HEK293 (cell line): ENCODE measurements around the gene DNAJC11.

ENCODE experiments used
- CTCF ChIA-PET: fragments of 350-600 bp; formaldehyde crosslinking; extraction: SDS; loops from one replicate; lab custom pipeline; 2021; ENCODE audit warnings: antibody characterized with exemption; lab: Yijun Ruan, JAX
- POLR2A ChIA-PET: fragments of 300-600 bp; formaldehyde crosslinking; extraction: SDS; loops from one replicate; lab custom pipeline; 2020; ENCODE audit warnings: antibody characterized with exemption, inconsistent platforms; lab: Yijun Ruan, JAX
- H3K27ac ChIP-seq: fragments of 200-500 bp; sonication (Bioruptor generic); 2 replicates; pipeline ENCODE4 v1.5.1; 2014; ENCODE audit warnings: low read depth, low read length, control low read depth, inconsistent platforms; ENCODE audit errors: extremely low read depth
- H3K36me3 ChIP-seq, 2 experiments: fragments of 200-500 bp in 1 of 2; sonication (Bioruptor generic) in 1 of 2; 1 replicate in 1 of 2; 2 replicates in 1 of 2; pipeline ENCODE4 v1.5.1; 2014 to 2017; ENCODE audit warnings: inconsistent platforms in 2 of 2, low read length in 2 of 2; ENCODE audit not compliant: control insufficient read depth in 2 of 2, insufficient read depth in 1 of 2
- H3K4me1 ChIP-seq: fragments of 200-500 bp; sonication (Bioruptor generic); 2 replicates; pipeline ENCODE4 v1.5.1; 2014; ENCODE audit warnings: mild to moderate bottlenecking, low read length, inconsistent platforms; ENCODE audit not compliant: control insufficient read depth, insufficient read depth
- H3K4me3 ChIP-seq: 2 replicates; pipeline ENCODE4 v1.5.1; 2011; ENCODE audit warnings: low read depth, mild to moderate bottlenecking, control low read depth, low read length, moderate library complexity
- H3K9me3 ChIP-seq: fragments of 200-500 bp; sonication (Bioruptor generic); 2 replicates; pipeline ENCODE4 v1.5.1; 2014; ENCODE audit warnings: low read depth, low read length, inconsistent platforms; ENCODE audit not compliant: control insufficient read depth, insufficient read depth
- GLIS1 ChIP-seq: fragments of 450-650 bp; formaldehyde crosslinking; IDR thresholded peaks from 2 replicates; pipeline ENCODE4 v1.5.1; 2016; ENCODE audit warnings: missing biosample characterization, missing genetic modification characterization
- IKZF3 ChIP-seq: fragments of 450-650 bp; IDR thresholded peaks from 2 replicates; pipeline ENCODE4 v1.5.0; 2018; ENCODE audit warnings: missing biosample characterization, mild to moderate bottlenecking, missing genetic modification characterization, moderate library complexity
- KLF1 ChIP-seq: fragments of 450-650 bp; formaldehyde crosslinking; IDR thresholded peaks from 2 replicates; pipeline ENCODE4 v1.5.1; 2016; ENCODE audit warnings: missing biosample characterization, missing genetic modification characterization
- KLF10 ChIP-seq: fragments of 450-650 bp; IDR thresholded peaks from 2 replicates; pipeline ENCODE4 v1.5.1; 2018; ENCODE audit warnings: missing biosample characterization, mild to moderate bottlenecking, missing genetic modification characterization
- KLF7 ChIP-seq: fragments of 450-650 bp; formaldehyde crosslinking; IDR thresholded peaks from 2 replicates; pipeline ENCODE4 v1.5.1; 2016; ENCODE audit warnings: missing biosample characterization, missing genetic modification characterization, borderline replicate concordance
- MYNN ChIP-seq: fragments of 450-650 bp; formaldehyde crosslinking; IDR thresholded peaks from 2 replicates; pipeline ENCODE4 v1.5.1; 2016; ENCODE audit warnings: missing biosample characterization, missing genetic modification characterization, borderline replicate concordance
- RBAK ChIP-seq: fragments of 450-650 bp; formaldehyde crosslinking; IDR thresholded peaks from 2 replicates; pipeline ENCODE4 v1.5.1; 2016; ENCODE audit warnings: missing biosample characterization, missing genetic modification characterization
- SP2 ChIP-seq: fragments of 450-650 bp; formaldehyde crosslinking; IDR thresholded peaks from 2 replicates; pipeline ENCODE4 v1.5.1; 2016; ENCODE audit warnings: missing biosample characterization, missing genetic modification characterization
- SP3 ChIP-seq: fragments of 450-650 bp; formaldehyde crosslinking; IDR thresholded peaks from 2 replicates; pipeline ENCODE4 v1.5.1; 2016; ENCODE audit warnings: missing biosample characterization, missing genetic modification characterization
- TCF7L2 ChIP-seq: IDR thresholded peaks from 2 replicates; pipeline ENCODE4 v1.6.1; 2011; ENCODE audit warnings: low read depth, mild to moderate bottlenecking, inconsistent platforms, low read length, moderate library complexity, borderline replicate concordance
- ZBTB20 ChIP-seq: fragments of 450-650 bp; formaldehyde crosslinking; IDR thresholded peaks from 2 replicates; pipeline ENCODE4 v1.5.1; 2016; ENCODE audit warnings: missing biosample characterization, missing genetic modification characterization
- ZBTB48 ChIP-seq: fragments of 450-650 bp; formaldehyde crosslinking; IDR thresholded peaks from 2 replicates; pipeline ENCODE4 v1.5.1; 2016; ENCODE audit warnings: missing biosample characterization, missing genetic modification characterization
- ZBTB8A ChIP-seq: fragments of 450-650 bp; formaldehyde crosslinking; IDR thresholded peaks from 2 replicates; pipeline ENCODE4 v1.5.1; 2016; ENCODE audit warnings: missing biosample characterization, missing genetic modification characterization
- ZIC2 ChIP-seq: fragments of 450-650 bp; formaldehyde crosslinking; IDR thresholded peaks from 2 replicates; pipeline ENCODE4 v1.5.1; 2016; ENCODE audit warnings: missing biosample characterization, missing genetic modification characterization
- ZNF140 ChIP-seq: fragments of 450-650 bp; formaldehyde crosslinking; IDR thresholded peaks from 2 replicates; pipeline ENCODE4 v1.5.1; 2016; ENCODE audit warnings: missing biosample characterization, missing genetic modification characterization
- ZNF146 ChIP-seq: fragments of 450-650 bp; formaldehyde crosslinking; IDR thresholded peaks from 2 replicates; pipeline ENCODE4 v1.5.1; 2016; ENCODE audit warnings: missing biosample characterization, missing genetic modification characterization
- ZNF16 ChIP-seq: fragments of 450-650 bp; formaldehyde crosslinking; IDR thresholded peaks from 2 replicates; pipeline ENCODE4 v1.5.1; 2016; ENCODE audit warnings: low read depth, missing biosample characterization, missing genetic modification characterization
- ZNF174 ChIP-seq: fragments of 450-650 bp; formaldehyde crosslinking; IDR thresholded peaks from 2 replicates; pipeline ENCODE4 v1.5.0; 2017; ENCODE audit warnings: missing biosample characterization, mild to moderate bottlenecking, missing genetic modification characterization
- ZNF202 ChIP-seq: fragments of 450-650 bp; formaldehyde crosslinking; IDR thresholded peaks from 2 replicates; pipeline ENCODE4 v1.5.1; 2016; ENCODE audit warnings: missing biosample characterization, missing genetic modification characterization, borderline replicate concordance
- ZNF239 ChIP-seq: fragments of 450-650 bp; formaldehyde crosslinking; IDR thresholded peaks from 2 replicates; pipeline ENCODE4 v1.5.1; 2016; ENCODE audit warnings: missing biosample characterization, missing genetic modification characterization
- ZNF350 ChIP-seq: fragments of 450-650 bp; formaldehyde crosslinking; IDR thresholded peaks from 2 replicates; pipeline ENCODE4 v1.5.0; 2017; ENCODE audit warnings: missing biosample characterization, mild to moderate bottlenecking, missing genetic modification characterization
- ZNF404 ChIP-seq: fragments of 450-650 bp; formaldehyde crosslinking; IDR thresholded peaks from 2 replicates; pipeline ENCODE4 v1.5.1; 2017; ENCODE audit warnings: missing biosample characterization, missing genetic modification characterization
- ZNF558 ChIP-seq: fragments of 450-650 bp; formaldehyde crosslinking; IDR thresholded peaks from 2 replicates; pipeline ENCODE4 v1.5.1; 2016; ENCODE audit warnings: missing biosample characterization, missing genetic modification characterization
- ZNF600 ChIP-seq: fragments of 450-650 bp; formaldehyde crosslinking; IDR thresholded peaks from 2 replicates; pipeline ENCODE4 v1.5.1; 2016; ENCODE audit warnings: missing biosample characterization, missing genetic modification characterization
- ZNF645 ChIP-seq: fragments of 450-650 bp; formaldehyde crosslinking; IDR thresholded peaks from 2 replicates; pipeline ENCODE4; 2016; ENCODE audit warnings: missing biosample characterization, missing genetic modification characterization
- ZNF658 ChIP-seq: fragments of 450-650 bp; formaldehyde crosslinking; IDR thresholded peaks from 2 replicates; pipeline ENCODE4; 2016; ENCODE audit warnings: missing biosample characterization, missing genetic modification characterization
- ZNF701 ChIP-seq: fragments of 450-650 bp; formaldehyde crosslinking; IDR thresholded peaks from 2 replicates; pipeline ENCODE4 v1.5.1; 2016; ENCODE audit warnings: missing biosample characterization, missing genetic modification characterization
- ZNF785 ChIP-seq: fragments of 450-650 bp; formaldehyde crosslinking; IDR thresholded peaks from 2 replicates; pipeline ENCODE4 v1.5.1; 2016; ENCODE audit warnings: missing biosample characterization, missing genetic modification characterization
- ZNF791 ChIP-seq: fragments of 450-650 bp; formaldehyde crosslinking; IDR thresholded peaks from 2 replicates; pipeline ENCODE4 v1.5.1; 2016; ENCODE audit warnings: missing biosample characterization, missing genetic modification characterization
- ZSCAN23 ChIP-seq: fragments of 450-650 bp; formaldehyde crosslinking; IDR thresholded peaks from 2 replicates; pipeline ENCODE4 v1.5.1; 2016; ENCODE audit warnings: missing biosample characterization, missing genetic modification characterization
- TF ChIP-seq, protein P1 (sequence below): fragments of 450-650 bp; formaldehyde crosslinking; IDR thresholded peaks from 2 replicates; pipeline ENCODE4 v1.5.1; 2016; ENCODE audit warnings: missing biosample characterization, missing genetic modification characterization
- TF ChIP-seq, protein P2 (sequence below): fragments of 450-650 bp; formaldehyde crosslinking; conservative IDR thresholded peaks from 2 replicates; pipeline ENCODE4 v1.5.1; 2016; ENCODE audit warnings: low read depth, missing biosample characterization, missing genetic modification characterization

The DNAJC11 gene

DNA sequence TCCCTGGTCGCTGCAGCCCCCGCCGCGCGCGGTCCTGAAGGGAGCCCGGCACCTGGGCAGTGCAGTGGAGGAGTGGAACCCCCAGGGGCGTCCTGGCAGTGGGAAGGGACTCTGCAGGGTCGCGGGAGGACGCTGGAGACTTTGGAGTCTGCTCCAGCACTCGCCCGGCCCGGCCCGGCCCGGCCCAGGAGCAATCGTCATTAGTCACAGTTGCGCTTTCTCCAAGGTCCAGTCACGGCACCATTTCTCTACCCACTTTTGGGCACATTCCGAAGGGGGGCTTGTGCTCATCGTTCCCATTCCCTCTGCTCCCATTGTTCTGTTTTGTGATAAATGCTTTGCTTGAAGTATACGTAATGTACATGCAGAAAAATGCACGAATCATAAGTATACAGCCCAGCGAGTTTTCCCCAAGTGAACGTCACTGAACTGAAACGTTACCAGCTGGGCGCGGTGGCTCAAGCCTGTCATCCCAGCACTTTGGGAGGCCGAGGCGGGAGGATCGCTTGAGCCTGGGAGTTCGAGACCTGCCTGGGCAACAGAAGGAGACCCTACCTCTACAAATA lies 75.9 kb downstream of the DNAJC11 start (continued):
- 0 out of 2 replicates have a peak, but pooled peaks have one; percentile 6 for TF ChIP-seq GLIS1
- no peak for TF ChIP-seq KLF1 (tag by site-specific recombination)
- no peak for TF ChIP-seq KLF7 (tag by site-specific recombination)
- peak; percentile 80; the same call in 1 of the 2 replicates for TF ChIP-seq ZBTB20 (tag by site-specific recombination)
- TF ChIP-seq ZBTB8A (tag by site-specific recombination): peak; percentile 32
- peak; percentile 34; the same call in 1 of the 2 replicates for TF ChIP-seq ZIC2
- peak; percentile 44; the same call in 1 of the 2 replicates for TF ChIP-seq ZNF600 (tag by site-specific recombination)
- TF ChIP-seq IKZF3 (tag by site-specific recombination): peak; percentile 8; the same call in 1 of the 2 replicates
- TF ChIP-seq, protein P1, sequence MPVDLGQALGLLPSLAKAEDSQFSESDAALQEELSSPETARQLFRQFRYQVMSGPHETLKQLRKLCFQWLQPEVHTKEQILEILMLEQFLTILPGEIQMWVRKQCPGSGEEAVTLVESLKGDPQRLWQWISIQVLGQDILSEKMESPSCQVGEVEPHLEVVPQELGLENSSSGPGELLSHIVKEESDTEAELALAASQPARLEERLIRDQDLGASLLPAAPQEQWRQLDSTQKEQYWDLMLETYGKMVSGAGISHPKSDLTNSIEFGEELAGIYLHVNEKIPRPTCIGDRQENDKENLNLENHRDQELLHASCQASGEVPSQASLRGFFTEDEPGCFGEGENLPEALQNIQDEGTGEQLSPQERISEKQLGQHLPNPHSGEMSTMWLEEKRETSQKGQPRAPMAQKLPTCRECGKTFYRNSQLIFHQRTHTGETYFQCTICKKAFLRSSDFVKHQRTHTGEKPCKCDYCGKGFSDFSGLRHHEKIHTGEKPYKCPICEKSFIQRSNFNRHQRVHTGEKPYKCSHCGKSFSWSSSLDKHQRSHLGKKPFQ (tag by site-specific recombination): no peak

DNA sequence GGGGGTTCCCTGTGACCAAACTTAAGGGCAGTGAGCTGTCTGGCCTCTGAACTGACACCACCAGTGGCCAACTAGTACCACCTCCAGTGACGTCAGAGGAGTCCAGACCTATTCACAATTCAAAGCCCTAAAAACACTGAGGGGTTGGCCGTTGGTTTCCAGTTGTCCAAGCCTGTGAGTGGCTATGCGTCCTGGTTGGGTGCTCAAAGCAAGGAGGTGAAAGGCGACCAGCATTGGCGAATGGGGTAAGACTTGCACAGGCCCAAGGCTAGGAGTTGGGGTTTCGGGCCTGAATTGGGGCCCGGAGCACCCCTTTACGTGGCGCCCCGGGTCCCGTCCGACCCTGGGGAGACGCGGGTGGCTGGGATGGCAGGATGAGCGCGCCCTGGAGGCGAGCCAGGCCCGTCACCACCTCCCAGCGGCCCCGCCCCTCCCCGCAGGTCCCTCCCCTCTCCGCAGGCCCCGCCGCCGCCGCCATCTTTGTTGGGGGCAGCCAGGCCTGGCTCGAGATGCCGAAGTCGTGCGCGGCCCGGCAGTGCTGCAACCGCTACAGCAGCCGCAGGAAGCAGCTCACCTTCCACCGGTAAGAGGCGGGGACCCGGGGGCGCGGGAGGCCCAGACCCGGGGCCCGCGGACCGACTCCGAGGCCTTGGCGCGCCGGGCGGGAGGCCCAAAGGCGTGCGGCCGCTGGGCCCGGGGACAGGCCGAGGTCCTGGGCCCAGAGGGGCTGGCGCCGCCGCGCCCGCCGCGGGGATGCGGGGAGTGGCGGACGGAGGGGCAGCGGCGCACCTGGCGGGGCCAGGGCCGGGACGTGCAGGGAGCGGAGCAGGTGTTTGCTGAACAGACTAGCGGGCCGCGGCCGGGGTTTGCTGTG lies 76.7 kb downstream of the DNAJC11 start, which contains the start of gene THAP3:
Gene THAP3, plus strand, starts transcription at position 159 of the 874 bp plus-strand sequence. Its CDS starts 351 bp downstream, at position 510.
- CTCF ChIA-PET: interaction anchor here (1.1 kb wide), 1 partner anchor 139 kb away, joined by 3 read pairs; no protein-coding TSS in a partner anchor
- H3K4me3 ChIP-seq: peak within 1 kb of the TSS; percentile 80
- H3K4me1 ChIP-seq: no peaks in the 10 kb centered on the region
- peak within 1 kb of the TSS; percentile 93 for H3K27ac ChIP-seq
- POLR2A ChIA-PET: interaction anchor here (0.8 to 1.7 kb wide), 5 partner anchors 9 to 23 kb away, joined by 3 to 11 read pairs (median 5); partner anchors contain the start of genes KLHL21 and PHF13
- peaks cover 22 to 80% of the 10 kb centered on the region in 2 experiments; a peak in 2 of 3 replicates for H3K36me3 ChIP-seq
- H3K9me3 ChIP-seq: no peaks in the 10 kb centered on the region
- TF ChIP-seq ZSCAN23: no peak
- TF ChIP-seq ZBTB48 (tag by site-specific recombination): peak; percentile 71; the same call in 1 of the 2 replicates
- TF ChIP-seq TCF7L2: no peak
- TF ChIP-seq ZNF558: no peak
- no peak for TF ChIP-seq ZNF239
- TF ChIP-seq SP3: peak; percentile 94
- TF ChIP-seq ZNF202: no peak
- no peak for TF ChIP-seq ZNF350 (tag by site-specific recombination)
- TF ChIP-seq ZNF658 (tag by site-specific recombination): no peak
- no peak for TF ChIP-seq RBAK (tag by site-specific recombination)
- no peak for TF ChIP-seq ZNF785
- no peak for TF ChIP-seq MYNN (tag by site-specific recombination)
- TF ChIP-seq ZNF701: no peak
- TF ChIP-seq, protein P2, sequence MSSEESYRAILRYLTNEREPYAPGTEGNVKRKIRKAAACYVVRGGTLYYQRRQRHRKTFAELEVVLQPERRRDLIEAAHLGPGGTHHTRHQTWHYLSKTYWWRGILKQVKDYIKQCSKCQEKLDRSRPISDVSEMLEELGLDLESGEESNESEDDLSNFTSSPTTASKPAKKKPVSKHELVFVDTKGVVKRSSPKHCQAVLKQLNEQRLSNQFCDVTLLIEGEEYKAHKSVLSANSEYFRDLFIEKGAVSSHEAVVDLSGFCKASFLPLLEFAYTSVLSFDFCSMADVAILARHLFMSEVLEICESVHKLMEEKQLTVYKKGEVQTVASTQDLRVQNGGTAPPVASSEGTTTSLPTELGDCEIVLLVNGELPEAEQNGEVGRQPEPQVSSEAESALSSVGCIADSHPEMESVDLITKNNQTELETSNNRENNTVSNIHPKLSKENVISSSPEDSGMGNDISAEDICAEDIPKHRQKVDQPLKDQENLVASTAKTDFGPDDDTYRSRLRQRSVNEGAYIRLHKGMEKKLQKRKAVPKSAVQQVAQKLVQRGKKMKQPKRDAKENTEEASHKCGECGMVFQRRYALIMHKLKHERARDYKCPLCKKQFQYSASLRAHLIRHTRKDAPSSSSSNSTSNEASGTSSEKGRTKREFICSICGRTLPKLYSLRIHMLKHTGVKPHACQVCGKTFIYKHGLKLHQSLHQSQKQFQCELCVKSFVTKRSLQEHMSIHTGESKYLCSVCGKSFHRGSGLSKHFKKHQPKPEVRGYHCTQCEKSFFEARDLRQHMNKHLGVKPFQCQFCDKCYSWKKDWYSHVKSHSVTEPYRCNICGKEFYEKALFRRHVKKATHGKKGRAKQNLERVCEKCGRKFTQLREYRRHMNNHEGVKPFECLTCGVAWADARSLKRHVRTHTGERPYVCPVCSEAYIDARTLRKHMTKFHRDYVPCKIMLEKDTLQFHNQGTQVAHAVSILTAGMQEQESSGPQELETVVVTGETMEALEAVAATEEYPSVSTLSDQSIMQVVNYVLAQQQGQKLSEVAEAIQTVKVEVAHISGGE (tag by site-specific recombination): no peak; the same call in 1 of the 2 replicates
- TF ChIP-seq ZNF404 (tag by site-specific recombination): no peak
- peak; percentile 86 for TF ChIP-seq SP2
- no peak for TF ChIP-seq ZNF146
- no peak for TF ChIP-seq ZNF645 (tag by site-specific recombination)
- TF ChIP-seq ZNF16 (tag by site-specific recombination): no peak
- TF ChIP-seq ZNF174 (tag by site-specific recombination): no peak
- no peak; the same call in 1 of the 2 replicates for TF ChIP-seq KLF10 (tag by site-specific recombination)
- no peak for TF ChIP-seq ZNF791
- TF ChIP-seq ZNF140: no peak
